Mesenchymal stem cell (in vitro differentiated cells and primary cell): ENCODE measurements around the gene ANXA1.
A peak's percentile ranks its signal among the peaks of the same experiment; 100 is the strongest.

Source experiments
- DNase-seq: peaks from one replicate; pipeline ENCODE4 v3.0.0-alpha.2; 2013
- H2AFZ ChIP-seq: one replicate; pipeline ENCODE4 v1.6.1; 2013; ENCODE audit warnings: low read depth, mild to moderate bottlenecking, control low read depth, inconsistent platforms, low read length, moderate library complexity
- H2AK5ac ChIP-seq: 2 replicates; pipeline ENCODE4 v1.6.1; 2013; ENCODE audit warnings: low read length, moderate library complexity, mild to moderate bottlenecking, inconsistent platforms; ENCODE audit not compliant: severe bottlenecking
- H2BK120ac ChIP-seq: one replicate; pipeline ENCODE4 v1.6.1; 2013; ENCODE audit warnings: low read depth, mild to moderate bottlenecking, inconsistent platforms, low read length, moderate library complexity
- H2BK12ac ChIP-seq, 2 experiments: one replicate each; pipeline ENCODE4 v1.6.1; 2013; ENCODE audit warnings: inconsistent platforms in 2 of 2, low read length in 2 of 2, mild to moderate bottlenecking in 2 of 2, moderate library complexity in 2 of 2, control low read depth in 1 of 2
- H2BK15ac ChIP-seq: one replicate; pipeline ENCODE4 v1.6.1; 2013; ENCODE audit warnings: mild to moderate bottlenecking, low read depth, inconsistent platforms; ENCODE audit not compliant: poor library complexity, severe bottlenecking
- H2BK5ac ChIP-seq: 2 replicates; pipeline ENCODE4 v1.6.1; 2013; ENCODE audit warnings: low read depth, mild to moderate bottlenecking, low read length, control low read depth, inconsistent platforms; ENCODE audit not compliant: poor library complexity, severe bottlenecking
- H3K14ac ChIP-seq, 2 experiments: one replicate each; pipeline ENCODE4 v1.6.1; 2013; ENCODE audit warnings: inconsistent platforms in 2 of 2, low read length in 2 of 2, control low read depth in 1 of 2, mild to moderate bottlenecking in 1 of 2, moderate library complexity in 1 of 2
- H3K18ac ChIP-seq, 2 experiments: one replicate each; pipeline ENCODE4 v1.6.1; 2013; ENCODE audit warnings: inconsistent platforms in 2 of 2, low read length in 2 of 2, control low read depth in 1 of 2, low read depth in 1 of 2, mild to moderate bottlenecking in 1 of 2
- H3K23ac ChIP-seq, 2 experiments: one replicate each; pipeline ENCODE4 v1.6.1; 2013; ENCODE audit warnings: inconsistent platforms in 2 of 2, low read length in 2 of 2, mild to moderate bottlenecking in 2 of 2, moderate library complexity in 2 of 2, control low read depth in 1 of 2
- H3K27ac ChIP-seq: 2 replicates; pipeline ENCODE4 v1.5.1; 2013; ENCODE audit warnings: mild to moderate bottlenecking, moderate library complexity, low read length, control low read depth, inconsistent platforms; ENCODE audit not compliant: poor library complexity, severe bottlenecking
- H3K27me3 ChIP-seq, 2 experiments: 2 replicates each; pipeline versions ENCODE4 v1.6.1 to v1.7.0; 2013; ENCODE audit warnings: low read length in 2 of 2, mild to moderate bottlenecking in 2 of 2, moderate library complexity in 2 of 2, control low read depth in 1 of 2, inconsistent platforms in 1 of 2; ENCODE audit not compliant: control insufficient read depth in 1 of 2, insufficient read depth in 1 of 2
- H3K36me3 ChIP-seq, 2 experiments: 2 replicates each; pipeline versions ENCODE4 v1.6.1 to v1.7.0; 2013; ENCODE audit warnings: low read length in 2 of 2, control low read depth in 1 of 2, inconsistent platforms in 1 of 2, low read depth in 1 of 2, mild to moderate bottlenecking in 1 of 2; ENCODE audit not compliant: insufficient read depth in 2 of 2, control insufficient read depth in 1 of 2
- H3K4ac ChIP-seq, 2 experiments: one replicate each; pipeline ENCODE4 v1.6.1; 2013; ENCODE audit warnings: inconsistent platforms in 2 of 2, low read length in 2 of 2, mild to moderate bottlenecking in 2 of 2, moderate library complexity in 2 of 2, control low read depth in 1 of 2, low read depth in 1 of 2
- H3K4me1 ChIP-seq: 2 replicates; pipeline ENCODE4 v1.6.1; 2013; ENCODE audit warnings: low read depth, low read length, control low read depth; ENCODE audit not compliant: control insufficient read depth, insufficient read depth
- H3K4me2 ChIP-seq: 2 replicates; pipeline ENCODE4 v1.6.1; 2013; ENCODE audit warnings: low read length, mild to moderate bottlenecking, inconsistent platforms; ENCODE audit not compliant: poor library complexity, severe bottlenecking
- H3K4me3 ChIP-seq, 2 experiments: 2 replicates each; pipeline versions ENCODE4 v1.5.1 to v1.7.0; 2013; ENCODE audit warnings: low read length in 2 of 2, mild to moderate bottlenecking in 2 of 2, control low read depth in 1 of 2, low read depth in 1 of 2; ENCODE audit not compliant: insufficient read depth in 1 of 2
- H3K79me1 ChIP-seq: replicated peaks from 2 replicates; pipeline ENCODE4 v1.6.1; 2013; ENCODE audit warnings: mild to moderate bottlenecking, control low read depth, low read length, inconsistent platforms; ENCODE audit not compliant: poor library complexity, severe bottlenecking
- H3K9ac ChIP-seq: 2 replicates; pipeline ENCODE4 v1.7.0; 2013; ENCODE audit warnings: mild to moderate bottlenecking, low read length, moderate library complexity
- H3K9me3 ChIP-seq: 2 replicates; pipeline ENCODE4 v1.7.0; 2013; ENCODE audit warnings: mild to moderate bottlenecking, low read length; ENCODE audit not compliant: control insufficient read depth
- H4K8ac ChIP-seq: one replicate; pipeline ENCODE4 v1.6.1; 2013; ENCODE audit warnings: inconsistent platforms, mild to moderate bottlenecking, low read length, moderate library complexity
- H4K91ac ChIP-seq: one replicate; pipeline ENCODE4 v1.6.1; 2013; ENCODE audit warnings: mild to moderate bottlenecking, low read length, inconsistent platforms
- WGBS: methylation state at CpG from one replicate; pipeline ENCODE4 v1.1.7; 2013; ENCODE audit warnings: mixed read lengths; 5-methylcytosine and 5-hydroxymethylcytosine counted together

ANXA1 gene

GRCh38 chr9:73199448-73199847 lies 47.8 kb downstream of the ANXA1 start:
- no peaks in the 10 kb centered on the region for H3K9me3 ChIP-seq
- H2BK120ac ChIP-seq, result no peak overlapping the region
- no peaks in the 10 kb centered on the region for H3K27me3 ChIP-seq
- no peak overlapping the region for H3K18ac ChIP-seq
- H2AK5ac ChIP-seq, result no peak overlapping the region
- no peak overlapping the region for H2AFZ ChIP-seq
- no peak overlapping the region for H3K23ac ChIP-seq
- no peak overlapping the region for H4K8ac ChIP-seq
- DNase-seq, result no peak
- H3K9ac ChIP-seq, result no peak overlapping the region
- no peaks in the 10 kb centered on the region for H3K79me1 ChIP-seq
- WGBS, result 68% methylated on average over 2 of the region's 2 CpGs
- no peak overlapping the region for H3K4me3 ChIP-seq
- H4K91ac ChIP-seq, result no peak overlapping the region
- H3K4me1 ChIP-seq, result no peaks in the 10 kb centered on the region
- H3K4me2 ChIP-seq, result no peak overlapping the region
- H2BK5ac ChIP-seq, result no peak overlapping the region
- no peak overlapping the region for H2BK15ac ChIP-seq
- H3K4ac ChIP-seq, result no peak overlapping the region
- H3K14ac ChIP-seq, result no peak overlapping the region
- no peaks in the 10 kb centered on the region for H3K36me3 ChIP-seq
- no peak overlapping the region for H2BK12ac ChIP-seq
- H3K27ac ChIP-seq, result no peak overlapping the region

- Histone ChIP-seq H3K14ac (no peak overlapping the region), H3K9me3 (no peaks in the 10 kb centered on the region), H2BK120ac (no peak overlapping the region), H3K79me1 (no peaks in the 10 kb centered on the region), H3K27ac (no peak overlapping the region), H2BK15ac (no peak overlapping the region), H3K9ac (no peak overlapping the region), H2AK5ac (no peak overlapping the region), H3K36me3 (no peaks in the 10 kb centered on the region), H2BK12ac (no peak overlapping the region), H4K91ac (no peak overlapping the region), H4K8ac (no peak overlapping the region), H3K4me1 (no peaks in the 10 kb centered on the region), H3K4me3 (no peak overlapping the region), H2BK5ac (no peak overlapping the region), H3K27me3 (no peaks in the 10 kb centered on the region), H3K23ac (no peak overlapping the region), H3K18ac (no peak overlapping the region), H2AFZ (no peak overlapping the region), H3K4me2 (no peak overlapping the region), H3K4ac (no peak overlapping the region)
- whole genome bisulfite sequencing, result 81% methylated on average over 4 of the region's 10 CpGs
- no peak for DNase-seq
Measured at GRCh38 chr9:73199886-73200285, 48.2 kb downstream of the ANXA1 start.

- H2BK15ac ChIP-seq, result no peak overlapping the region
- no peak overlapping the region for H3K18ac ChIP-seq
- no peaks in the 10 kb centered on the region for H3K79me1 ChIP-seq
- H3K4me3 ChIP-seq, result no peak overlapping the region
- H3K27me3 ChIP-seq, result no peaks in the 10 kb centered on the region
- no peak overlapping the region for H2BK12ac ChIP-seq
- H2BK5ac ChIP-seq, result no peak overlapping the region
- H3K4me1 ChIP-seq, result no peaks in the 10 kb centered on the region
- H3K9me3 ChIP-seq, result no peaks in the 10 kb centered on the region
- no peak overlapping the region for H3K14ac ChIP-seq
- H3K27ac ChIP-seq, result no peak overlapping the region
- no peaks in the 10 kb centered on the region for H3K36me3 ChIP-seq
- DNase-seq, result peak; percentile 56
- H2AK5ac ChIP-seq, result no peak overlapping the region
- no peak overlapping the region for H3K4me2 ChIP-seq
- H4K91ac ChIP-seq, result no peak overlapping the region
- no peak overlapping the region for H3K23ac ChIP-seq
- H3K4ac ChIP-seq, result no peak overlapping the region
- peak overlapping the region; percentile 55 for H3K9ac ChIP-seq
- no peak overlapping the region for H2BK120ac ChIP-seq
- WGBS, result 43% methylated on average over 6 of the region's 9 CpGs
- no peak overlapping the region for H2AFZ ChIP-seq
- H4K8ac ChIP-seq, result no peak overlapping the region
Measured at GRCh38 chr9:73200694-73201452, 49.2 kb downstream of the ANXA1 start.

- no peaks in the 10 kb centered on the region for H3K36me3 ChIP-seq
- H2AFZ ChIP-seq, result no peak overlapping the region
- no peak overlapping the region for H4K91ac ChIP-seq
- no peaks in the 10 kb centered on the region for H3K4me1 ChIP-seq
- no peak overlapping the region for H2AK5ac ChIP-seq
- H4K8ac ChIP-seq, result no peak overlapping the region
- no peak overlapping the region for H2BK12ac ChIP-seq
- no peaks in the 10 kb centered on the region for H3K27me3 ChIP-seq
- H3K4ac ChIP-seq, result no peak overlapping the region
- no peak overlapping the region for H2BK15ac ChIP-seq
- no peaks in the 10 kb centered on the region for H3K9me3 ChIP-seq
- H2BK120ac ChIP-seq, result no peak overlapping the region
- no peak overlapping the region for H3K9ac ChIP-seq
- H3K23ac ChIP-seq, result no peak overlapping the region
- H2BK5ac ChIP-seq, result no peak overlapping the region
- H3K27ac ChIP-seq, result no peak overlapping the region
- H3K4me2 ChIP-seq, result no peak overlapping the region
- no CpG with 5 or more reads among the region's 1 CpG for WGBS
- no peak overlapping the region for H3K4me3 ChIP-seq
- no peak for DNase-seq
- no peak overlapping the region for H3K18ac ChIP-seq
- no peak overlapping the region for H3K14ac ChIP-seq
- H3K79me1 ChIP-seq, result no peaks in the 10 kb centered on the region
Measured at GRCh38 chr9:73202980-73203379, 51.3 kb downstream of the ANXA1 start.
